Suprapubic skin (tissue), 4 donors: ENCODE measurements around the gene AMPH.

Experiments used
- EP300 ChIP-seq: sonication (generic); formaldehyde crosslinking; IDR thresholded peaks from one replicate; pipeline ENCODE4 v1.6.1; 2017; ENCODE audit warnings: antibody characterized with exemption
- POLR2AphosphoS5 ChIP-seq, 3 donors: sonication (generic); formaldehyde crosslinking; IDR thresholded peaks; one replicate each; pipeline ENCODE4 v1.6.1; 2017; ENCODE audit warnings: antibody characterized with exemption in 3 of 3
- TF ChIP-seq, protein P1 (sequence below), 2 donors: fragments of 200-600 bp in 1 of 2; fragments of 450-650 bp in 1 of 2; sonication (generic) in 1 of 2; IDR thresholded peaks; one replicate each; pipeline ENCODE4 v1.5.1; 2016 to 2019; ENCODE audit warnings: antibody characterized with exemption in 2 of 2, mild to moderate bottlenecking in 1 of 2, moderate library complexity in 1 of 2

DNA sequence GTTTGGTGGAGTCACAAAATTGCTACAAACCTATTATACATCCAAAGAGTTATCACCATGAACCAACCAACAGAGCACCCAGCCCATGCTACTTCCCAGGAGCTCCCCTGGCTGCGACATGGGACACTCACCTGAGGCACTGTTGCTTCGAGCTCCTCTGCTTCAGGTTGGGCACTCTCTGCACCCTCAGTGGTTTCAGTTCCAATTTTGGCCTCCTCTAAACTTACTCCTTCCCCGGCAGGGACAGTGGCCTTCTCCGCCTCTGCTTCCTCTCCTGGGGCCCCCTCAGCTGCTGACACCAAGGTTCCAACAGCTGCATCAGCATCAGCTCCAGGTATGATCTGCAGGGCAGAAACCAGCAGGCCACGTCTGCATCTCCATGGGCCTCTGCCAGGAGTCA is 237.3 kb downstream of the AMPH start:
- no peak for TF ChIP-seq POLR2AphosphoS5 (IDR thresholded peaks at IDR 0.05)
- TF ChIP-seq, protein P1, sequence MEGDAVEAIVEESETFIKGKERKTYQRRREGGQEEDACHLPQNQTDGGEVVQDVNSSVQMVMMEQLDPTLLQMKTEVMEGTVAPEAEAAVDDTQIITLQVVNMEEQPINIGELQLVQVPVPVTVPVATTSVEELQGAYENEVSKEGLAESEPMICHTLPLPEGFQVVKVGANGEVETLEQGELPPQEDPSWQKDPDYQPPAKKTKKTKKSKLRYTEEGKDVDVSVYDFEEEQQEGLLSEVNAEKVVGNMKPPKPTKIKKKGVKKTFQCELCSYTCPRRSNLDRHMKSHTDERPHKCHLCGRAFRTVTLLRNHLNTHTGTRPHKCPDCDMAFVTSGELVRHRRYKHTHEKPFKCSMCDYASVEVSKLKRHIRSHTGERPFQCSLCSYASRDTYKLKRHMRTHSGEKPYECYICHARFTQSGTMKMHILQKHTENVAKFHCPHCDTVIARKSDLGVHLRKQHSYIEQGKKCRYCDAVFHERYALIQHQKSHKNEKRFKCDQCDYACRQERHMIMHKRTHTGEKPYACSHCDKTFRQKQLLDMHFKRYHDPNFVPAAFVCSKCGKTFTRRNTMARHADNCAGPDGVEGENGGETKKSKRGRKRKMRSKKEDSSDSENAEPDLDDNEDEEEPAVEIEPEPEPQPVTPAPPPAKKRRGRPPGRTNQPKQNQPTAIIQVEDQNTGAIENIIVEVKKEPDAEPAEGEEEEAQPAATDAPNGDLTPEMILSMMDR (IDR thresholded peaks at IDR 0.05), result no peak
- no peak for TF ChIP-seq EP300
